Immature natural killer cell (primary cell): ENCODE results near the gene GRM8. TPM values are rescaled to one million over a fixed set of nuclear protein-coding genes. Genes with fewer than 3 reads are reported as not detected.

Experiments used
- DNase-seq, 3 donors: peaks; one replicate each; pipeline ENCODE4 v3.0.0; 2022; ENCODE audit warnings: mixed read lengths in 1 of 3
- H3K27ac Mint-ChIP-seq, 6 donors: one replicate each; pipeline ENCODE4 v1.8.0; 2020; ENCODE audit warnings: mixed read lengths in 6 of 6, mild to moderate bottlenecking in 5 of 6, inconsistent platforms in 4 of 6, moderate library complexity in 3 of 6
- H3K27me3 Mint-ChIP-seq, 3 donors: one replicate each; pipeline ENCODE4 v1.8.0; 2020 to 2021; ENCODE audit warnings: low read depth in 3 of 3, mild to moderate bottlenecking in 3 of 3, mixed read lengths in 3 of 3, moderate library complexity in 3 of 3, inconsistent platforms in 1 of 3
- H3K36me3 Mint-ChIP-seq, 3 donors: one replicate each; pipeline ENCODE4 v1.8.0; 2020; ENCODE audit warnings: mixed read lengths in 3 of 3, inconsistent platforms in 2 of 3, mild to moderate bottlenecking in 2 of 3
- H3K4me1 Mint-ChIP-seq, 2 donors: one replicate each; pipeline ENCODE4 v1.8.0; 2020; ENCODE audit warnings: inconsistent platforms in 2 of 2, mild to moderate bottlenecking in 2 of 2, mixed read lengths in 2 of 2, moderate library complexity in 1 of 2
- H3K4me3 Mint-ChIP-seq, 5 donors: one replicate each; pipeline ENCODE4 v1.8.0; 2020; ENCODE audit warnings: mild to moderate bottlenecking in 5 of 5, mixed read lengths in 5 of 5, inconsistent platforms in 3 of 5, moderate library complexity in 3 of 5
- H3K9me3 Mint-ChIP-seq, 6 donors: one replicate each; pipeline ENCODE4 v1.8.0; 2020; ENCODE audit warnings: mild to moderate bottlenecking in 6 of 6, mixed read lengths in 6 of 6, inconsistent platforms in 4 of 6, moderate library complexity in 3 of 6
- polyA plus RNA-seq, 3 donors: library from polyadenylated mRNA; unstranded; fragments of 300-500 nt; fragmentation: Illumina TruSeq; gene quantifications; one replicate each; pipeline ENCODE4 v1.2.3, GENCODE V29; 2021

GRM8 gene
- polyA plus RNA-seq, 3 donors from 2014 or later, result not detected

DNA sequence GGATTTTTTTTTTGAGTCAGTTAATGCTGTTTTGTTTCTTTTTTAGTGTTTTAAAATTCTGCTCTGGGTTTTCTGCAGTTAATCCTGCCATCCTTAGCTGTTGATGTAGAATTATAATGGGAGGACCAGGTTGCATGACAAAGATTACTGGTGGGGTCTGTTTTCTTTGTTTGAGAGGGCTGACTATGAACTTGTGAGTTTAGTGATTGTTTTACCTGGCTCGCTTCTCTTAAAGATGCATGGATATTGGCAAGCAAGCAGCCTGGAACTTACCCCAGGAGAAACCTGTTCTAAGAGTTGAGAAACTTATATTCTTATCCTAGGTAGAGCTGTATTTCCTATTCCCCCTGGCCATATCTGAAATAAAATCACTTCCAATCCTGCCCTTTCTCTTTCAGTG, 727.8 kb downstream of the GRM8 start:
- Mint-ChIP-seq H3K9me3 (peaks cover 14 to 40% (median 21%) of the 10 kb centered on the region in 6 donors), H3K4me1 (no peaks in the 10 kb centered on the region), H3K27me3 (no peaks in the 10 kb centered on the region), H3K36me3 (no peaks in the 10 kb centered on the region), H3K27ac (no peak overlapping the region), H3K4me3 (no peak overlapping the region)
- DNase-seq, result no peak

DNA sequence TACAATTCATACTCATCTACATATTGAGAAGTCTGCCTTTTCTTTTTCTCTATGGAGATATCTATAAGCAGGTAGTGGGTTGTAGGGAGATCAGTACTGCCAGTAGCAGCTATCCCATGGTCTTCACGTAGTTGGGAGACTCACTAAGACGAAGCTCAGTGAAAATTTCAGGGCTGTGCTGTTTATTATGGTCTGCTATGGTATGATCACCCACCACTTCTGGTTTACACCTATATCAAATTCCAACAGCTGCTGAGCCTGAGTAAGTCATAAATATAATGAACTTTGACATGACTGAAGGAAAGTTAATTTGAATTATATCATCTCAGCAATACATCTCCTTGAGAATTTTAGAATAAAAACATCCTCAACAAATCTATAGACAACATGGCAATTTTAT, 741.7 kb downstream of the GRM8 start:
- DNase-seq, result no peak
- no peak overlapping the region for H3K4me3 Mint-ChIP-seq
- peaks cover 2 to 8% (median 5%) of the 10 kb centered on the region in 6 donors for H3K9me3 Mint-ChIP-seq
- H3K4me1 Mint-ChIP-seq, result no peaks in the 10 kb centered on the region
- H3K36me3 Mint-ChIP-seq, result no peaks in the 10 kb centered on the region
- no peak overlapping the region for H3K27ac Mint-ChIP-seq
- H3K27me3 Mint-ChIP-seq, result peaks cover 0 to 2% (median 0%) of the 10 kb centered on the region in 3 donors

DNA sequence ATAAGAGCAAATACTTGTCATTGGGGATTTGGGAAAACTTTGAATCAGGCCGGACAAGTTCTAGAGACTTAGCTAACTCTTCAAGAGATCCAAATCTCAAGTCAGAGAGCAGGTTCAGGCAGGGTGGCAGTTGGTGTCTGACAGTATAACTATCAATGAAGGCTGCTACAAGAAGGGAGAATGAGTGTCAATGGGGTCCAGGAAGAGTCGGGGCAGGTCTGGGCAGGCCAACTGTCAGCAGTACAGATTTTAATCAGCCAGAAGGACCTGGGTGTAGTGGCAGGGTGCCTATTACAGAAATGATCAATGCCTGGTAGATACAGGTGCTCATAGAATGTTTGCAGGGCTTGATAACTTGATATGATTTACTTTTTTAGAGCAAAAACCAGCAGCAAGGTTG, 751.1 kb downstream of the GRM8 start:
- H3K4me1 Mint-ChIP-seq, result no peaks in the 10 kb centered on the region
- DNase-seq, result no peak
- H3K9me3 Mint-ChIP-seq, result peaks cover 4 to 23% (median 13%) of the 10 kb centered on the region in 6 donors
- H3K27me3 Mint-ChIP-seq, result peaks cover 0 to 2% (median 0%) of the 10 kb centered on the region in 3 donors
- no peak overlapping the region for H3K4me3 Mint-ChIP-seq
- H3K36me3 Mint-ChIP-seq, result peaks cover 0 to 3% (median 0%) of the 10 kb centered on the region in 3 donors
- H3K27ac Mint-ChIP-seq, result no peak overlapping the region

DNA sequence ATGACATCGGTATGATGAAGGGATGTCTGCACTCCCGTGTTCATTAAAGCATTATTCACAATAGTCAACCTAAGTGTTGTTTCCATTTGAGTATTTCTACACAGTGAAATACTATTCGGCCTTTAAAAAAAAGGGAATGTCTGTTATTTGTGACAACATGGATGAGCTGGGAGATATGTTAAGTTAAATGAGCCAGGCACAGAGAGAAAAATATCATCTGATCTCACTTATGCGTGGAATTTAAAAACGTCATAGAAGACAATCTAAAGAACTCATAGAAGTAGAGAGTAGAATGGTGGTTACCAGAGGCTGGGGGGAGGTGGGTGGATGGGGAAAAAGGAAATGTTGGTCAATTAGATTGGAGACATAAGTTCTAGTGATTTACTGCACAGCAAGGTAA, 753.3 kb downstream of the GRM8 start:
- Mint-ChIP-seq H3K4me3 (no peak overlapping the region), H3K27me3 (peaks cover 0 to 2% (median 0%) of the 10 kb centered on the region in 3 donors), H3K9me3 (peaks cover 7 to 27% (median 18%) of the 10 kb centered on the region in 6 donors), H3K36me3 (peaks cover 0 to 3% (median 0%) of the 10 kb centered on the region in 3 donors), H3K4me1 (no peaks in the 10 kb centered on the region), H3K27ac (no peak overlapping the region)
- no peak for DNase-seq

DNA sequence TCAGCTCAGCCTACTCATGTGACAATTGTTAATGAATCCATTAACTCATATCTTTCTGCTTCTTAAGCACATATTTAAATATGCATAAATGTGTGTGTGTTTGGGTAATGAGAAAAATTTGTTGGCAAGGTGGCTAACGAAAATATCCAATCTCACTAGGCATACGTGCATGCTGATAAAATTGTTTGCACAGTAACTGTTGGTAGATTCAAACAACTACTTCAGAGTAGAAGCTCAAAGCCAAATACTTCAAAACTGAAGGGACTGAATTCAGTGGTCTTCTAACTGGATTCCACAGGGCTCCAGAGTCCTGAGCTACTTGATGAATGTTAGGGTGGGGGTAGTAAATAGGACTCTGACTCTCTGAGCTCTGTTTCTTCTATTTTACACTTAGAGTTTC, 757.0 kb downstream of the GRM8 start:
- peaks cover 0 to 2% (median 0%) of the 10 kb centered on the region in 3 donors for H3K27me3 Mint-ChIP-seq
- no peaks in the 10 kb centered on the region for H3K36me3 Mint-ChIP-seq
- no peaks in the 10 kb centered on the region for H3K4me1 Mint-ChIP-seq
- no peak overlapping the region for H3K27ac Mint-ChIP-seq
- DNase-seq, result no peak
- no peak overlapping the region for H3K4me3 Mint-ChIP-seq
- peaks cover 6 to 38% (median 13%) of the 10 kb centered on the region in 6 donors for H3K9me3 Mint-ChIP-seq

DNA sequence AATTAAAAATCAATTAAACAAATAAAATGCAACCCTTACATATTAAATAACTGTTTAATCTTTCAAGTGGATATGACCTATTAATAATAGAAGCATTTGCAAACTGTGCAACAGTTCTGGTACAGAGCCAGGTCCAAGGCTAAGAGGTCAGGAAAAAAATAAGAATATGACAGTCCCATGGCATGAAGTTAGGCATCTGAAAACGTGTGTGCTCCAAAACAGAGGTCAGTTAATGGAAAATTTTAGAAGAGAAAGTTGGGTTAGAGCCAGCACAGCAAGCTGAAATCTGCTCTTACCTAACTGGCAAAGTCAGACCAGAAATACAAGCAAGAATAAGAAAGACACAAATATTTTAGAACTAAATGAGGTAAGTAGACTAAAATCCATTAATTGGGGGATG, 757.7 kb downstream of the GRM8 start:
- Mint-ChIP-seq H3K9me3 (peaks cover 8 to 36% (median 16%) of the 10 kb centered on the region in 6 donors), H3K4me1 (no peaks in the 10 kb centered on the region), H3K4me3 (no peak overlapping the region), H3K27me3 (no peaks in the 10 kb centered on the region), H3K27ac (no peak overlapping the region), H3K36me3 (no peaks in the 10 kb centered on the region)
- DNase-seq, result no peak

DNA sequence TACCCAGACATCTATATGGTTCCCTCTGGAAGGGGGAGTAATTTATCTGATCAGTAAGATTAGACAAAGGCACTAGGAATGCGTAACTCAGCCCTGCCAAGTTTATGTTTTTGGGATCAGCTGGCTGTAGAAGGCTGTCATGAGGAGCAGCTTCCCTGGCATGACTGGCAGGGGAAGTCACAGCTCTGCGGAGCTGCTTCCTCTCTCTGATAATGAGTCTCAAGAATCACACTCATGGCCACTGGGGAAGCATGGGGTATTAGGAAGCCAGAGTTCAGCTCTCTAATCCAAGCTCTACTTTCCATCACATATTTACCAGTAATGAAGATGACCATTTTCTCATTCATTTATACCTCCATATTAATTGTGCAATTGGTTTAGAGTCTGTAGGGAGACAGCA, 758.9 kb downstream of the GRM8 start:
- H3K4me1 Mint-ChIP-seq, result no peaks in the 10 kb centered on the region
- peaks cover 6 to 41% (median 14%) of the 10 kb centered on the region in 6 donors for H3K9me3 Mint-ChIP-seq
- H3K27me3 Mint-ChIP-seq, result no peaks in the 10 kb centered on the region

DNA sequence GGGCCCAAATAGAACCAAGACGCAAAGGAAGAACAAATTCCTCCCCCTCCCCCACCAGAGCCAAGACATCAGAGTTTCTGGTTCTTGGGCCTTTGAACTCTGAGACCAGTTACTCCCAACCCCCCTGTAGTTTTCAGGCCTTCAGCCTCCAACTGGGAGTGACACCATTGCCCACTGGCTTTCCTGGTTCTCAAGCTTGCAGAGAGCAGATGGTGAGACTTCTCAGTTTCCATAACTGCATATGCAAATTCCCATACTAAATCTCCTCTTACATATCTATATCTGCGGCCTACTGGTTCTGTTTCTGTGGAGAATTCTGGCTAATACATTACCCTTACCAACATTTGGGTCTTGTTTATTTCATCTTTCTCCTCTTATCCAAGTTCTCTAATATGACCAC, 762.9 kb downstream of the GRM8 start:
- Mint-ChIP-seq H3K4me3 (no peak overlapping the region), H3K4me1 (no peaks in the 10 kb centered on the region), H3K9me3 (peaks cover 2 to 44% (median 9%) of the 10 kb centered on the region in 6 donors), H3K36me3 (no peaks in the 10 kb centered on the region), H3K27ac (no peak overlapping the region), H3K27me3 (peaks cover 0 to 2% (median 0%) of the 10 kb centered on the region in 3 donors)
- no peak for DNase-seq

More for the DNA sequence above, 758.9 kb downstream of the GRM8 start:
- no peaks in the 10 kb centered on the region for H3K36me3 Mint-ChIP-seq
- no peak for DNase-seq
- no peak overlapping the region for H3K4me3 Mint-ChIP-seq
- no peak overlapping the region for H3K27ac Mint-ChIP-seq

DNA sequence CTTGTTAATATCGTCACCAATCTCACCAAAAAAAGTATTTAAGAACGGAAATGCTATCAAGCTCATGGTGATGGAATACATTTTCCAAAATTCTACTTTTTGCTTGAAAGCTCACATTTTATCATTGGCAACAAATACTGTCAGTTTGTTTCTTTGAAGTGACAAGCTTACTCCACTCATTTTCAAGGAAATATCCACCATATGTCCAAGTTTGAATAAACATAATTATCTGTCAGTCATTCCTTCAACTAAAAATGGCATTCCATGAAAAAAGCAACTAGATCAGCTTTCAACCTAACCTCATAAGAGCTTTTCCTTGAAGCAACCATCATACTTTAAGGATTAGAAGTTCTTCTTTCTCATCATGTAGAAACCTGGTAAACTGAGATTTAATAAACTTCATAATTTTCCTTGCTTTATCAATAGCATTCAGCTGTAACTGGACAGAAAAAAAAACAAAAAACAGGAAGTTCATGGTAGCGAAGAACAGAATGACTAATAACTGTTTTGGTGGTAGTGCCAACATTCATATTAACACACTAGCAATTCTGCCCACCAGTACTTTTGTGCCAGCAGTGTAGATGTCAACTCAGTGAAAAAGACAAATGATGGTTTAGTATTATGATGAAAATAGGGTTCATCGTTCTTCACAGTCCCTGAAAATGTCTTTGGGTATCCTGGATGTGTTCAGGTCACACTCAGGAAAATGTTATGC, 764.9 kb downstream of the GRM8 start:
- peaks cover 2 to 36% (median 7%) of the 10 kb centered on the region in 6 donors for H3K9me3 Mint-ChIP-seq
- no peaks in the 10 kb centered on the region for H3K4me1 Mint-ChIP-seq
- no peak overlapping the region for H3K4me3 Mint-ChIP-seq
- H3K27ac Mint-ChIP-seq, result no peak overlapping the region
- no peaks in the 10 kb centered on the region for H3K36me3 Mint-ChIP-seq
- peaks cover 0 to 2% (median 0%) of the 10 kb centered on the region in 3 donors for H3K27me3 Mint-ChIP-seq
- DNase-seq, result no peak

DNA sequence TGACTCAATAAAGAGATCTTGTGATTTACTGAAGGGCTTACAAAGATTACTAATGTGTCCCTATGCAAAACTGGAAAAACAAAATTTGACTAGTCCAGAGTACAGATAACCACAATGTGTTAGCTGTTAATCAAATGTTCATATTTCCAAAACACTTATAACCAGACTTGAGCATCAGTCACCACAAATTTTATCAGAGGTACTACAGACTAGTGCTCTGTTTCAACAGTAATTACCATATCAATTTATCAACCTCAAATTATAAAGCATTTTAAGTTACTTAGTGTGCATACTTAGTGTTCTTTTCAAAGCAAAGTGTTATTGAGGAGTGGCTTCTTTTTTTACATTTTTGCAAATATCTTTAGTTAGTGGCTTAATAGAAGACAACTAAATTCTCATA, 765.9 kb downstream of the GRM8 start:
- Mint-ChIP-seq H3K27me3 (peaks cover 0 to 2% (median 0%) of the 10 kb centered on the region in 3 donors), H3K36me3 (no peaks in the 10 kb centered on the region), H3K4me1 (no peaks in the 10 kb centered on the region), H3K9me3 (peaks cover 2 to 35% (median 6%) of the 10 kb centered on the region in 6 donors), H3K27ac (no peak overlapping the region), H3K4me3 (no peak overlapping the region)
- DNase-seq, result no peak

DNA sequence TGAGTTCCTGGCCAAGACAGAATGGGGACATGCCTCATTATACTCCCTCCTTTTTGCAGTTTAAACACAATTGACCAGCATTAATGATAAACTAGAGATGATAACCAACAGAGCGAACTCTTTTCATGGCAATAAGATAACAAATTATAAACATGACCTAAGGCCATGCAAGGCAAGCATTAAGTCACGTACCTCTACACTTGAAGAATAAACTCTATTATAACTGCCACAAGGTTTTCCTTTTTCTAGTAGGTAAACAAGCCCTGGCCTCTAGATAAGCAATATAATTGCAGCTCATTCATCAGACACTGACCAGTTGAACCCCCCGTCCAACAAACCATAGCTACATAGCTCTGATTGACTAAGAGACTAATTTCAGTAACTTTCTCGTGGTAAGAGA, 767.0 kb downstream of the GRM8 start:
- Mint-ChIP-seq H3K36me3 (no peaks in the 10 kb centered on the region), H3K4me3 (no peak overlapping the region), H3K4me1 (no peaks in the 10 kb centered on the region), H3K27ac (no peak overlapping the region), H3K27me3 (peaks cover 0 to 2% (median 0%) of the 10 kb centered on the region in 3 donors), H3K9me3 (peaks cover 3 to 34% (median 8%) of the 10 kb centered on the region in 6 donors)
- DNase-seq, result no peak

DNA sequence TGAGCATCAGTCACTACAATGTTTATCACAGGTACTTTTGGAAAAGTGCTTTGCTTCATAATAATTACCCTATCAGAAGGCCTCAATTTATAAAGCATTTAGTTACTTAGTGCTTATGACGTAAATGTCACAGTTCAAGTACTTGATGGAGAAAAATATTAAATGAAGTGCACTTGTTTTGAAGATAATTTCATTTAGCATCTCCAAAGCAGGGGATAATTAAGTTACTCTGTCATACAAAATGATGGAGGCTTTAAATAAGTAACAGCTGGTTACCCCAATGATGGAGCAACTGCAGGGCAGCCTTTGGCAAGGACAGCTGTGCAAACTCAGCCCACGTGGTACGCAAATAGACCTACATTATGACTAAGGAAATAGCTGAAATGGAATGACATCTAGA, 768.8 kb downstream of the GRM8 start:
- Mint-ChIP-seq H3K4me1 (no peaks in the 10 kb centered on the region), H3K4me3 (no peak overlapping the region), H3K27me3 (peaks cover 0 to 2% (median 0%) of the 10 kb centered on the region in 3 donors), H3K9me3 (peaks cover 3 to 20% (median 6%) of the 10 kb centered on the region in 6 donors), H3K27ac (no peak overlapping the region), H3K36me3 (no peaks in the 10 kb centered on the region)
- DNase-seq, result no peak

DNA sequence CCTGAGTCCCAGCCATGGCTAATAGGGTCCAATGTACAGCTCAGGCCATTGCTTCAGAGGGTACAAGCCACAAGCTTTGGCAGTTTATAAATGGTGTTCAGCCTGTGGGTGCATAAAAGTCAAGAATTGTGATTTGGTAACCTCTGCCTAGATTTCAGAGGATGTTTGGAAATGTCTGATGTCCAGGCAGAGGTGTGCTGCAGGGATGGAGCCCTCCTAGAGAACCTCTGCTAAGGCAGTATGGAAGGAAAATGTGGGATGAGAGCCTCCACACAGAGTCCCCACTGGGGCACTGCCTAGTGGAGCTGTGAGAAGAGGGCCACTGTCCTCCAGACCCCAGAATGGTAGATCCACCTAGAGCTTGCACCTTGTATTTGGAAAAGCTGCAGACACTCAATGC, 779.9 kb downstream of the GRM8 start:
- H3K36me3 Mint-ChIP-seq, result no peaks in the 10 kb centered on the region
- no peaks in the 10 kb centered on the region for H3K4me1 Mint-ChIP-seq
- H3K27ac Mint-ChIP-seq, result no peak overlapping the region
- peaks cover 3 to 45% (median 11%) of the 10 kb centered on the region in 6 donors for H3K9me3 Mint-ChIP-seq
- DNase-seq, result no peak
- H3K4me3 Mint-ChIP-seq, result no peak overlapping the region
- H3K27me3 Mint-ChIP-seq, result peaks cover 0 to 5% (median 3%) of the 10 kb centered on the region in 3 donors

DNA sequence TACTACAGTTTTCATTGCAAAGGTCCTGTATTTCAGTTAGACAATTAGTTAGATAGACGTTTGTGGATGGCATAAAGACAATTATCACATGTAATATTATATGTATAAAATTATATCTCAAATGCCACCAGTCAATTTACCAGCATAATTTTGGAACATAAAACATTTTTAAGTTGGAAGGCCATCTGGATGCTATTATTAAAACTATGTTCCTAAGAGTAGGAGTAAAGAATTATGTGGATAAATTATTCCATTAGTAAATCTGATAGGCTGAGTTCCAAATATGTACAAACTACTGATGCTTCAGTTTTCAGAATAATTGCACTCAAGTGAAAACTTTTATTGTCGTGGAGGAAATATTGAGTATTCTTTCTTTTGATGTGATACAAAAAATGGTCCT, 790.3 kb downstream of the GRM8 start:
- H3K27ac Mint-ChIP-seq, result no peak overlapping the region
- H3K4me3 Mint-ChIP-seq, result no peak overlapping the region
- peaks cover 0 to 16% (median 6%) of the 10 kb centered on the region in 6 donors for H3K9me3 Mint-ChIP-seq
- H3K27me3 Mint-ChIP-seq, result peaks cover 0 to 3% (median 0%) of the 10 kb centered on the region in 3 donors
- DNase-seq, result no peak
- H3K36me3 Mint-ChIP-seq, result no peaks in the 10 kb centered on the region
- H3K4me1 Mint-ChIP-seq, result no peaks in the 10 kb centered on the region

DNA sequence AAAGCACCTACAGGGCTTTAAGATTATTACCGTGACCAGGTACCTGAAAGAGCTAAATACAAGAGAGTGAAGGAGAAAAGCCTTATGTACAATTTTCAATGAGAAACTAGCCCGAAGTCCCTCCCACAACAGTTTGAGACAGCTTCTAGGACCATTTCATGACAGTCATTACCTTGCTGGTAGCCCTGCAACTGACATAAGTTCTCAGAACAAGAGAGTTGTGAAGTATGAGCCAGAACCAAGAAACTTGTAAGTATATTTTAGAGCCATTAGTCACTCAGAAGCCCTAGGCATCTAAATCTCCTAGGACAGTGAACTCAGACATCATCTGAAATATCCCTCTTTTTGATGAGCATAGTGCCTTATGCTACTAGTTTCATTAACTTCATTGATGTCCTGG, 792.1 kb downstream of the GRM8 start:
- no peak overlapping the region for H3K27ac Mint-ChIP-seq
- peaks cover under 1 to 21% (median 5%) of the 10 kb centered on the region in 6 donors for H3K9me3 Mint-ChIP-seq
- H3K4me3 Mint-ChIP-seq, result no peak overlapping the region
- no peak for DNase-seq
- H3K27me3 Mint-ChIP-seq, result peaks cover 0 to 1% (median 0%) of the 10 kb centered on the region in 3 donors
- H3K36me3 Mint-ChIP-seq, result no peaks in the 10 kb centered on the region
- H3K4me1 Mint-ChIP-seq, result no peaks in the 10 kb centered on the region
